ENCODE results near the gene SLC24A3.

DNA sequence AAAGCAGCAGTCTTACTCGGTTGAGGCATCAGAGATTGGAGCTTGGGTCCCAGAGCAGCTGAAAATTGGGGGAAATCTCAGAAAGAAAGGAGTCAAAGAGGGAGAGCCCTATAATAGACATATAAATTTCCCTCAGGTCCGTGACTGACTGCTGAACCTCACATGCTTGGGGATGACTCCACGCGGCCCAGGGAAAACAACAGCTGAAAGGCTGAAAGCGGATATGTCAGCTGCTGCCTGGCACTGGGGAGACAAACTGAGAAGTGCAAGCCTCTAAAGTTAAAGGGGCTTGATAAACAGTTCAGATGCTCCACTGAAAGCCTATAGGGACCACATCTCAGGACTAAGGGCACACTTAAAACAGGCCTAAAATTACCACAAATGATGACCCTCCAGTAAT is 289.7 kb downstream of the SLC24A3 start:
- TF ChIP-seq, protein P1, sequence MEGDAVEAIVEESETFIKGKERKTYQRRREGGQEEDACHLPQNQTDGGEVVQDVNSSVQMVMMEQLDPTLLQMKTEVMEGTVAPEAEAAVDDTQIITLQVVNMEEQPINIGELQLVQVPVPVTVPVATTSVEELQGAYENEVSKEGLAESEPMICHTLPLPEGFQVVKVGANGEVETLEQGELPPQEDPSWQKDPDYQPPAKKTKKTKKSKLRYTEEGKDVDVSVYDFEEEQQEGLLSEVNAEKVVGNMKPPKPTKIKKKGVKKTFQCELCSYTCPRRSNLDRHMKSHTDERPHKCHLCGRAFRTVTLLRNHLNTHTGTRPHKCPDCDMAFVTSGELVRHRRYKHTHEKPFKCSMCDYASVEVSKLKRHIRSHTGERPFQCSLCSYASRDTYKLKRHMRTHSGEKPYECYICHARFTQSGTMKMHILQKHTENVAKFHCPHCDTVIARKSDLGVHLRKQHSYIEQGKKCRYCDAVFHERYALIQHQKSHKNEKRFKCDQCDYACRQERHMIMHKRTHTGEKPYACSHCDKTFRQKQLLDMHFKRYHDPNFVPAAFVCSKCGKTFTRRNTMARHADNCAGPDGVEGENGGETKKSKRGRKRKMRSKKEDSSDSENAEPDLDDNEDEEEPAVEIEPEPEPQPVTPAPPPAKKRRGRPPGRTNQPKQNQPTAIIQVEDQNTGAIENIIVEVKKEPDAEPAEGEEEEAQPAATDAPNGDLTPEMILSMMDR (IDR thresholded peaks at IDR 0.05): no peak
- TF ChIP-seq ZFX (IDR thresholded peaks at IDR 0.05; ENCODE audit: borderline replicate concordance): no peak
